Sigmoid colon (tissue), 4 donors: Measurements from ENCODE around the gene SLC30A4.

Experiments
- EP300 ChIP-seq, 4 donors: sonication (generic); formaldehyde crosslinking; IDR thresholded peaks; one replicate each; pipeline ENCODE4 v1.6.1; 2017; ENCODE audit warnings: antibody characterized with exemption in 4 of 4
- POLR2A ChIP-seq, 2 donors: fragments of 450-650 bp; IDR thresholded peaks; one replicate each; pipeline ENCODE4 v1.6.1; 2016; ENCODE audit warnings: antibody characterized with exemption in 2 of 2, mild to moderate bottlenecking in 2 of 2, moderate library complexity in 2 of 2
- POLR2AphosphoS5 ChIP-seq, 4 donors: sonication (generic); formaldehyde crosslinking; IDR thresholded peaks; one replicate each; pipeline ENCODE4 v1.6.1; 2017; ENCODE audit warnings: antibody characterized with exemption in 4 of 4
- TF ChIP-seq, protein P1 (sequence below), 4 experiments: fragments of 450-650 bp in 3 of 4; fragments of 200-600 bp in 1 of 4; IDR thresholded peaks; one replicate each; pipeline ENCODE4 v1.5.1; 2016 to 2019; ENCODE audit warnings: antibody characterized with exemption in 4 of 4, mild to moderate bottlenecking in 3 of 4, moderate library complexity in 2 of 4

DNA sequence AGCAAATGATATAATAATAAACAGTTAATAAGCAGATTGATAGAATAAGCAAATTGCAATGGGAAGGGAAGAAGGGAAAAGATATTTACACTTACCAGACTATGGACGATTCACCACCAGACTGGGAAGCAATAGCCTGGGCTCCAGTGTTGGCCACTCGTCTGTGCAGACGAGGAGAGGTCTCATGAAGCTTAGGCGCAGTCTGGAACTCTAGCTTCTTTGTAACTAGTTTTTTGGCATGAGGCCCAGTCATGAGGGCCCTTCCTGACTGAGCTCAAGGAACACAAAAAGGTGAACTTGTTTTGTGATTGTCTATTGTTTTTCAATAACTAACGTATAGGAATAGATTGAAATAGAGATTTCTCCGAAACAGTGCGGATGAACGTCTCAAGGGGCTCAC lies 80.9 kb downstream of the SLC30A4 start:
- TF ChIP-seq, protein P1, sequence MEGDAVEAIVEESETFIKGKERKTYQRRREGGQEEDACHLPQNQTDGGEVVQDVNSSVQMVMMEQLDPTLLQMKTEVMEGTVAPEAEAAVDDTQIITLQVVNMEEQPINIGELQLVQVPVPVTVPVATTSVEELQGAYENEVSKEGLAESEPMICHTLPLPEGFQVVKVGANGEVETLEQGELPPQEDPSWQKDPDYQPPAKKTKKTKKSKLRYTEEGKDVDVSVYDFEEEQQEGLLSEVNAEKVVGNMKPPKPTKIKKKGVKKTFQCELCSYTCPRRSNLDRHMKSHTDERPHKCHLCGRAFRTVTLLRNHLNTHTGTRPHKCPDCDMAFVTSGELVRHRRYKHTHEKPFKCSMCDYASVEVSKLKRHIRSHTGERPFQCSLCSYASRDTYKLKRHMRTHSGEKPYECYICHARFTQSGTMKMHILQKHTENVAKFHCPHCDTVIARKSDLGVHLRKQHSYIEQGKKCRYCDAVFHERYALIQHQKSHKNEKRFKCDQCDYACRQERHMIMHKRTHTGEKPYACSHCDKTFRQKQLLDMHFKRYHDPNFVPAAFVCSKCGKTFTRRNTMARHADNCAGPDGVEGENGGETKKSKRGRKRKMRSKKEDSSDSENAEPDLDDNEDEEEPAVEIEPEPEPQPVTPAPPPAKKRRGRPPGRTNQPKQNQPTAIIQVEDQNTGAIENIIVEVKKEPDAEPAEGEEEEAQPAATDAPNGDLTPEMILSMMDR (IDR thresholded peaks at IDR 0.05), result no peak
- no peak for TF ChIP-seq POLR2AphosphoS5 (IDR thresholded peaks at IDR 0.05)
- no peak for TF ChIP-seq POLR2A (IDR thresholded peaks at IDR 0.05)
- TF ChIP-seq EP300 (IDR thresholded peaks at IDR 0.05), result no peak
